ENCODE measurements around the gene ANKRD13A.

DNA sequence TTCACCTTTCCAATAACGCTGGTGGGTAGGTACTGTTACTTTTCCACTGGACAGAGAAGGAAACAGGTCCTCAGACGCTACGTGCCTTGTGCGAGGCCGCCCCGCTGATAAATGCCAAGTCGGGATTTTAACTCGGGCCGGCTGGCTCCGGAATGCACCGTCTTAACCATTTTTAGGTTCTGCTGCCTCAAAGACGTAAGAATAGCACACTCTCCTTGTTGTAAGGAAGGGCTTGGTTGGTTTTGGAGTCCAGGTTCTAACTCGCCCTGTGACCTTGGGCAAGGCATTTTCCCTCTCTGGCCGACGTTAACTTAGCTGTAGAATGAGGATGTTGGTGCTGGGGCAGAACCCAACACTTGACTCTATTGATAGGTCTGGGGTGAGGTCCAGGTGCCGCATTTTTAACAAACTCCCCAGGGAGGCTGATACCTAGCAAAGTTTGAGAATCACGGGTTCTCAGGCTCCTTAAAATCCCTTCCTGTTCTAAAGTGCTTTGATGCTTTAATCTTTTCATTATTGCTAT lies 814 bp downstream of the ANKRD13A start:
- TF ChIP-seq EP300 (IDR thresholded peaks at IDR 0.05): no peak
- TF ChIP-seq POLR2A (IDR thresholded peaks at IDR 0.05): no peak

Measured in sigmoid colon (tissue), 4 donors.